Neutrophil (primary cell): ENCODE measurements around the gene ORMDL1.

Experiments used
- H3K27ac ChIP-seq: fragments of 200-600 bp; sonication (generic); 2 replicates; pipeline ENCODE4 v1.5.1; 2016; ENCODE audit warnings: mild to moderate bottlenecking, moderate library complexity
- H3K27me3 ChIP-seq: fragments of 200-600 bp; sonication (generic); 2 replicates; pipeline ENCODE4 v1.6.0; 2016; ENCODE audit warnings: mild to moderate bottlenecking
- H3K36me3 ChIP-seq: fragments of 200-600 bp; sonication (generic); 2 replicates; pipeline ENCODE4 v1.5.1; 2017
- H3K4me1 ChIP-seq, 2 experiments: fragments of 200-600 bp in 1 of 2; sonication (generic) in 1 of 2; 1 replicate in 1 of 2; 2 replicates in 1 of 2; pipeline versions ENCODE4 v1.5.1 to v1.6.1; 2013 to 2016; ENCODE audit warnings: low read depth in 1 of 2, low read length in 1 of 2, mild to moderate bottlenecking in 1 of 2, moderate library complexity in 1 of 2; ENCODE audit not compliant: control insufficient read depth in 1 of 2, insufficient read depth in 1 of 2
- H3K4me3 ChIP-seq, 2 experiments: fragments of 200-600 bp in 1 of 2; sonication (generic) in 1 of 2; 1 replicate in 1 of 2; 2 replicates in 1 of 2; pipeline ENCODE4 v1.5.1; 2013 to 2016; ENCODE audit warnings: low read depth in 1 of 2, low read length in 1 of 2, mild to moderate bottlenecking in 1 of 2, moderate library complexity in 1 of 2
- H3K9me3 ChIP-seq: fragments of 200-600 bp; sonication (generic); 2 replicates; pipeline ENCODE4 v1.5.1; 2016
- TF ChIP-seq, protein P1 (sequence below): fragments of 200-600 bp; sonication (generic); IDR thresholded peaks from 2 replicates; pipeline ENCODE4 v1.5.1; 2016; ENCODE audit warnings: antibody characterized with exemption

Gene ORMDL1

DNA sequence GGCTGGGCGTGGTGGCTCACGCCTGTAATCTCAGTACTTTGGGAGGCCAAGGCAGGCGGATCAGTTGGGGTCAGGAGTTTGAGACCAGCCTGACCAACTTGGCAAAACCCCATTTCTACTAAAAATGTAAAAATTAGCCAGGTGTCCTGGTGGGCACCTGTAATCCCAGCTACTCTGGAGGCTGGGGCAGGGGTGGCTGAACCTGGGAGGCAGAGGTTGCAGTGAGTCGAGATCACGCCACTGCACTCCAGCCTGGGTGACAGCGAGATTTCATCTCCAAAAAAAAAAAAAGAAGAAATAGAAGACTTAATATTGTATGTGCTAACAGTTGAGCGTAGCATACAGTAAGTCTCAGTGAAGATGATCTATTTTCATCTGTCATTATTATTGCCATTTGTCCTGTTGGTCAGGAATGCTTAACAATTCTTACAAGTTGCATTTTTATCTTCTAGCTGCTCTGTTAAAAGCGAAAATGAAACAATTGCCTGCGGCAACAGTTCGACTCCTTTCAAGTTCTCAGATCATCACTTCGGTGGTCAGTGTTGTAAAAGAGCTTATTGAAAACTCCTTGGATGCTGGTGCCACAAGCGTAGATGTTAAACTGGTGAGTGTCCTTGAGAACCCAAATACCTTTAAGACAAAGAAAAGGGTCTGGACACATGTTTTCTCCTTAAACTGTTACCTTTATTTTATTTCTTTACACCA, 7.4 kb upstream of the ORMDL1 start:
- TF ChIP-seq, protein P1, sequence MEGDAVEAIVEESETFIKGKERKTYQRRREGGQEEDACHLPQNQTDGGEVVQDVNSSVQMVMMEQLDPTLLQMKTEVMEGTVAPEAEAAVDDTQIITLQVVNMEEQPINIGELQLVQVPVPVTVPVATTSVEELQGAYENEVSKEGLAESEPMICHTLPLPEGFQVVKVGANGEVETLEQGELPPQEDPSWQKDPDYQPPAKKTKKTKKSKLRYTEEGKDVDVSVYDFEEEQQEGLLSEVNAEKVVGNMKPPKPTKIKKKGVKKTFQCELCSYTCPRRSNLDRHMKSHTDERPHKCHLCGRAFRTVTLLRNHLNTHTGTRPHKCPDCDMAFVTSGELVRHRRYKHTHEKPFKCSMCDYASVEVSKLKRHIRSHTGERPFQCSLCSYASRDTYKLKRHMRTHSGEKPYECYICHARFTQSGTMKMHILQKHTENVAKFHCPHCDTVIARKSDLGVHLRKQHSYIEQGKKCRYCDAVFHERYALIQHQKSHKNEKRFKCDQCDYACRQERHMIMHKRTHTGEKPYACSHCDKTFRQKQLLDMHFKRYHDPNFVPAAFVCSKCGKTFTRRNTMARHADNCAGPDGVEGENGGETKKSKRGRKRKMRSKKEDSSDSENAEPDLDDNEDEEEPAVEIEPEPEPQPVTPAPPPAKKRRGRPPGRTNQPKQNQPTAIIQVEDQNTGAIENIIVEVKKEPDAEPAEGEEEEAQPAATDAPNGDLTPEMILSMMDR, result no peak
- Histone ChIP-seq H3K4me3 (no peak overlapping the region), H3K27ac (no peak overlapping the region), H3K4me1 (no peaks in the 10 kb centered on the region), H3K27me3 (no peaks in the 10 kb centered on the region), H3K36me3 (no peaks in the 10 kb centered on the region), H3K9me3 (no peaks in the 10 kb centered on the region)

- Histone ChIP-seq H3K4me3 (peak overlapping the region; percentile 83 to 91), H3K9me3 (no peaks in the 10 kb centered on the region), H3K4me1 (peaks cover 24 to 30% of the 10 kb centered on the region in 2 experiments), H3K36me3 (peaks cover 18% of the 10 kb centered on the region), H3K27ac (peak overlapping the region; percentile 98), H3K27me3 (no peaks in the 10 kb centered on the region)
- TF ChIP-seq, protein P1, result no peak
Measured at GRCh38 chr2:189783451-189783926, 650 bp downstream of the ORMDL1 start.

GRCh38 chr2:189782221-189782671, 1.9 kb downstream of the ORMDL1 start:
- Histone ChIP-seq H3K4me1 (peaks cover 24 to 30% of the 10 kb centered on the region in 2 experiments), H3K4me3 (no peak overlapping the region), H3K36me3 (peaks cover 31% of the 10 kb centered on the region), H3K27me3 (no peaks in the 10 kb centered on the region), H3K27ac (peak overlapping the region; percentile 98), H3K9me3 (no peaks in the 10 kb centered on the region)
- TF ChIP-seq, protein P1, result no peak

DNA sequence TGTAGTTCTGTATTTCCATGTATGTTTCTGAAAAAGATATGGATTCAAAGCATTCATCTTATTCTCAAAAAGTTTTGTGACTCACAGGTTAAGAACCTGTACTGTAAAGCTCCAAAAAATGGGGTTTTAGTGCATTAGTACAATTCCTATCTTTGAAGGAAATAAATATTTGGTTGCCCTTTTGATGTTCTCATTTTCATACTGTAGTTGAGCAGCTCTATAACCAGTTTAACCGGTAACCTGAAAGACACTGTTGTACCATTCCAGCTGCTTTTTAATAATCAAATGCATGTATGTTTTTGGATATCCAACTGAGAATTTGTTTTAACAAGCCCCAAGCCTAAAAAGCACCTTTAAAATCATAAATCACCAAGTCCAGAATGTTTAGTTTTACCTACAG, 11.9 kb downstream of the ORMDL1 start:
- Histone ChIP-seq H3K9me3 (no peaks in the 10 kb centered on the region), H3K27me3 (no peaks in the 10 kb centered on the region), H3K27ac (peak overlapping the region; percentile 53), H3K4me3 (no peak overlapping the region), H3K36me3 (peaks cover 49% of the 10 kb centered on the region), H3K4me1 (peaks cover 9 to 13% of the 10 kb centered on the region in 2 experiments)
- TF ChIP-seq, protein P1, result no peak

DNA sequence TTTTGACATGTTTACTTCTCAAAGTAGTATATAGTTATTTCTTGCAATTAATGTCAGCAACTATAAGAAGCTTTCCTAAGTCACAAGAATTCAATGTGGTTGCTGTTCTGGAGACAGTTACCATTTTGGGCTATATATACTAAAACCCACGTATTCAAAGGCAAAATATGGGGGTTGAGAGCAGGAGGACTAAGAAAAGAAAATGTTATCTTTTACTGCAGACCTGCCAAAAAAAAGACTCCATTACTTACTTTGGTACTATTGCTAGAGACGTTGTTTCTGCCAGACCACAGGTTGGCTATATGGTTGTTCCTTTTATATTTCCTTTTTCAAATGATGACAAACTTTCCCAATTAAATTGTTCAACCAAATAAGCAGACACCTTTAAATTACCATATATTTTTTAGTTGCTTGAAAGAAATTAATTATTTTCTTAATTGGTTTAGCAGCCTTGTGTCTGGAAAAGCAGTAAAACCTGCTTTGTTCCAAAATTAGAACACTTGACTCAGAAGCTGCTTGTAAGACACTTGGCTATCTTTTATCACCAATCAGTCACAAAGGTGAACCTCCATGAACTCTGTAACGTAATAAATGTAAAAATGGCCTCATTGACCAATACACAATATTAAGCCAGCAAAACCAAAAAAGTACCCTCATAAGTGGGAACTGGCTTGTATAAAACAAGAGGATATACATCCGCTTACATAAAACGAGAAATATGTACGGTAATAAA, 13.4 kb downstream of the ORMDL1 start:
- H3K4me1 ChIP-seq, result peaks cover 9 to 13% of the 10 kb centered on the region in 2 experiments
- H3K27me3 ChIP-seq, result no peaks in the 10 kb centered on the region
- H3K4me3 ChIP-seq, result no peak overlapping the region
- no peak overlapping the region for H3K27ac ChIP-seq
- H3K36me3 ChIP-seq, result peaks cover 48% of the 10 kb centered on the region
- TF ChIP-seq, protein P1, result no peak
- no peaks in the 10 kb centered on the region for H3K9me3 ChIP-seq
